Stimulated activated naive CD8-positive, alpha-beta T cell treated with anti-CD3 and anti-CD28 coated beads, Interleukin-15, Interleukin-2, amounts not matched to agents 100 U/mL and 50 U/mL, for 24 hours (primary cell): ENCODE measurements around the gene ALDH3B2.
A peak's percentile ranks its signal among the peaks of the same experiment; 100 is the strongest.
"Not testable (repeated sequence)": the region's sequence is repeated elsewhere in the genome, so short reads cannot be mapped to it uniquely, and the experiment has no call there.

Experiments
- ATAC-seq: fragments of 150-1000 bp; cut with Tn5 transposase; one replicate; pipeline ENCODE4 v1.10.0; 2021
- DNase-seq: peaks from one replicate; pipeline ENCODE4 v3.0.0; 2021

The ALDH3B2 gene

DNA sequence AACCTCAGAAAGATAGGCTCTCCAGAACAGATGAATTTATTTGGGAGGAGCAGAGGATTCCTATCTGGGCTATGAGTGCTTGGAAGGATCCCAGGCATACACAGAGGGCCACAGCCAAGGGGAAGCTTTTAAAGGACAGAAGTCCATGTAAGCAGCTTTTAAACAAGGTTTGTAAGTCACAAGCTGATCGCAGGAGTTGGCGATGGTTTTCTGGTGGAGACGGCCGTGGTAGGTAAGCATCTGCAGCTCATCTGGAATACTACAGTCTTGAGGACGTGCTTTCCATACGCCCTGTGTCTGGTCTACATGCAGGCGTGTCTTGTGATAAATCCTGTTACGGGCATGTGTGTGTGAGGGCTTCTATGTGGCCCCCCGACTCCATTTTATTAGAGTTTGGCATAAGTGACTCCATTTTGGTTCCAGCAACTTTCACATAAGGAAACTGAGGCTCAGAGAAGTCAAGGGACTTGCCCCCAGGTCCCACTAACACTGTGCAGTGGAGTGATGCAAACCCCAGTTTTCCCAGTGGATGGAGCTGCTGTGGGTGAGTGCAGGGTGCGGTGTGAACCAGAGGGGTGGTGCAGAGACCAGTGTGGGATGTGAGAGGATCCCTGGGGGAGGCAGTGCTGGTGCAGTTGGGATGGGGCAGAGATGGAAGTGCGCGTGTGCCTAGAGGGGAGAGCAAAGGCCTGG lies 12.1 kb downstream of the ALDH3B2 start:
- DNase-seq (no peak), ATAC-seq (no peak)

- DNase-seq, ATAC-seq: not testable (repeated sequence)
These were observed 13.7 kb downstream of the ALDH3B2 start for GRCh38 chr11:67660752-67661151.

DNA sequence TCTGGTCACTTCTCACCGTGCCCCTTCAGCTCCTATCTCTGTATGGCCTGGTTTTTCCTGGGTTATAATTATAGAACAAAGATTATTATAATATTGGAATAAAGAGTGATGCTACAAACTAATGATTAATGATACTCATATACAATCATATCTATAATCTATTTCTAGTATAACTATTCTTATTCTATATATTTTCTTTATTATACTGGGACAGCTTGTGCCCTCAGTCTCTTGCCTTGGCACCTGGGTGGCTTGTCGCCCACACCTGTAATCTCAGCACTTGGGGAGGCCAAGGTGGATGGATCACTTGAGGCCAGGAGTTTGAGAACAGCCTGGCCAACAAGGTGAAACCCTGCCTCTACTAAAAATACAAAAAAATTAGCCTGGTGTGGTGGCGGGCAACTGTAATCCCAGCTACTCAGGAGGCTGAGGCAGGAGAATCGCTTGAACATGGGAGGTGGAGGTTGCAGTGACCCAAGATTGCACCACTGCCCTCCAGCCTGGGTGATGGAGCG lies 14.7 kb downstream of the ALDH3B2 start:
- ATAC-seq, DNase-seq: not testable (repeated sequence)

GRCh38 chr11:67657300-67657699 lies 17.1 kb downstream of the ALDH3B2 start:
- no peak for DNase-seq
- peak; percentile 42 for ATAC-seq

DNA sequence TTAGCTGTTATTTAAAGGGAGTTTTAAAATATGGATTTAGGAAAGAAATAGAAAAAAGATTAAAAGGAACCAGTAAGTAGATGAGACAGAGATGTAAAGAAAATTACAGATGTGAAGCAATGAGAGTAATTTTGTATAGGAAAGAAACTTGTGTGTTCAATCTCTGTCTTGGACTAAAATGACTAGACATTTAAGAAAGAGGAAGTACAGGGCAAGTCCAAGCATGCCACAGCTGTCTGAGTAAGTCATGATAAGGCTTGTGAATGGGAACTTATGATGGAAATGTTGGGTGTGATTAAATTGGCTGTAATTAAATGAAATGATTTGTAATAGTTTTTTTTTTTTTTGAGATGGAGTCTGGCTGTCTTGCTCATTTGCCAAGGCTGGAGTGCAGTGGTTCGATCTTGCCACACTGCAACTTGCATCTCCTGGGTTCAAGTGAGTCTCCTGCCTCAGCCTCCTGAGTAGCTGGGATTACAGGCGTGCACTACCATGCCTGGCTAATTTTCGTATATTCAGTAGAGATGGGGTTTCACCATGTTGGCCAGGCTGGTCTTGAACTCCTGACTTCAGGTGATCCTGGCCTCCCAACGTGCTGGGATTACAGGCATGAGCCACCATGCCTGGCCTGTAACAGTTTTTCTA lies 18.0 kb downstream of the ALDH3B2 start:
- ATAC-seq: no peak

DNA sequence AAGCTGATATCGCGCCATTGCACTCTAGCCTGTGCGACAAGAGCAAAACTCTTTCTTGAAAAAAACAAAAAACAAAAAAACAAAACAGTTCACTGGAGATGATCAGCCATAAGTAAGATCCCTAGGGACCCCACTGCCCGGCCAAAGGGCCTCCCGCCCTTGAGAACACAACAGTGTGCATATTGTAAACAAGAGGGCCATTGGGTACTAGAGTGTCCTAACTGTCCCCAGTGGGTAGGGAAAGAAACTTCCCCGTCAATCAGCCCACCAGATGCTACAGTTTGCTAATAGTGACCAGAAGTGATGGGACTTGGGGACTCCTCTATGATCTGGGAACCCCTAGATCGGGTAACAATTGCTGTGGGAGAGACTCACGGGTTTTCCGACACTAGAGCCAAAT lies 20.2 kb downstream of the ALDH3B2 start:
- ATAC-seq: no peak
- no peak for DNase-seq

More for the DNA sequence above, 18.0 kb downstream of the ALDH3B2 start:
- DNase-seq: no peak

GRCh38 chr11:67652965-67653845 lies 21.2 kb downstream of the ALDH3B2 start:
- DNase-seq (no peak), ATAC-seq (no peak)

DNA sequence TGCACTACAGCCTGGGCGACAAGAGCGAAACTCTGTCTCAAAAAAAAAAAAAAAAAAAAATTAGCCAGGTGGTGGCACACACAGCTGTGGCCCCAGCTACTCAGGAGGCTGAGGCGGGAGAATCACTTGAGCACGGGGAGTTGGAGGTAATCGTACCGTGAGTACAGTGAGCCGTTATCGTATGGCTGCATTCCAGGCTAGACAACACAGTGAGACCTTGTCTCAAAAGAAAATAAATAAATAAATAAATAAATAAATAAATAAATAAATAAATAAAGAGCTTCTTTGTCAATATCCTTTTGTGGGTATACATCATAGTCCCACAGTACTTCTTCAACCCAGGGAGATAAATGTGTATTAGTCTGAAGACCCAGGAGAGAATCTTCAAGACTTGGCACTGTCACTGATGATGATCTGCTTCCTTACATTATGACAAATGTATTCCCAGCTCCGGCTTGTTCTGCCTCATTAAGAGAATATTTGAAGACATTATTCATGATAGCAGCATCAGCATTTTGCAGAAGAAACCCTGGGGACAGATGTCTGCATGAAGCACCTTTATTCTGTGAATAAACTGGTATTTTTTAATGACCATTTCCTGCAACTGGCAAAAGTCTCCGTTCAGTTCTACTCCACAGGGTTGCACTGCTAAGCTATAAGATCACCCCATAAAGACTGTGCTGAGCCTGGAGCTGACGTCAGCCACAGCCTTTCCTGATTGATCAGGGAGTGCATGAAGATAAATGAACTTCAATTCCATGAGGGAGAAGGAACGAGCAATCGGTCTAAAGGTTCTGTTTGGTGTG lies 22.2 kb downstream of the ALDH3B2 start:
- DNase-seq: no peak
- no peak for ATAC-seq

GRCh38 chr11:67649634-67650510 lies 24.6 kb downstream of the ALDH3B2 start:
- ATAC-seq: no peak
- no peak for DNase-seq

DNA sequence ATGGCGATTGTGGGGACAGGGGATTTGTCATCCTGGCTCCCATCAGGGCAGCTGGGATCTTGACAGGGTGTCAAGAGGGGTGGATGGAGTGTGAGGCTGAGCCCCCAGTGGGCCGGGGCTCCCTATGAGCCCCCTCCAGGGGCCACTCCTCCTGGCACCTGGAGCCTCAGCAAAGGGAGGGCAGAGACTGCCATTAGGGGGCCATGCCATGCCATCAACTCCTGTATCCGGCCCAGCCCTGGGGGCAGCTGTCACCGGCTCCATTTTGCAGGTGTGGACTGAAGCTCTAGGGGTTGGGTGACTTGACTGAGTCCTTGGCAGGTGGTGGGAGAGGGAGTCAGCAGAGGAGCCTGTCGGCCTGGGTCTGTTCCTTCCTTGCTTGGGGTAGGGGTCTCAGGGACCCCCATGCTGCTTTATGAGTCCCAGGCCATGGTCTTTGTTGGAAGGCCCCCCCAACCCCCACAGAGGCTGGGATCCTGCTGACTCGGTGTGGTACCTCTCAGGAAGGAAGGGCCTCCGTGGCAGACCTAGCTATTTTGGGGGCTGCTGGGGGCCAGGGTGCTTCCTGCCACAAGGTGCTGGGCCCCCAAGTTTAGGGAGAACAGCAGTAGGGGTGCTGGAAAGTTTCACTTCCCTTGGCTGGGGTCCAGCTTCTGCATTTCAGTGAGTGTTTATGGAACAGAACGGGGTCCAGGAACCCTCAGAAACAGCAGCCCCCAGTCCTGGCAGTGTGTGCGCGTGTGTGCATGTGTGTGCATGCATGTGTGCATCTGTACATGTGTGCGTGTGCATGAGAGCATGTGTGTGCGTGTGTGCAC lies 25.4 kb downstream of the ALDH3B2 start:
- ATAC-seq (no peak), DNase-seq (no peak)

DNA sequence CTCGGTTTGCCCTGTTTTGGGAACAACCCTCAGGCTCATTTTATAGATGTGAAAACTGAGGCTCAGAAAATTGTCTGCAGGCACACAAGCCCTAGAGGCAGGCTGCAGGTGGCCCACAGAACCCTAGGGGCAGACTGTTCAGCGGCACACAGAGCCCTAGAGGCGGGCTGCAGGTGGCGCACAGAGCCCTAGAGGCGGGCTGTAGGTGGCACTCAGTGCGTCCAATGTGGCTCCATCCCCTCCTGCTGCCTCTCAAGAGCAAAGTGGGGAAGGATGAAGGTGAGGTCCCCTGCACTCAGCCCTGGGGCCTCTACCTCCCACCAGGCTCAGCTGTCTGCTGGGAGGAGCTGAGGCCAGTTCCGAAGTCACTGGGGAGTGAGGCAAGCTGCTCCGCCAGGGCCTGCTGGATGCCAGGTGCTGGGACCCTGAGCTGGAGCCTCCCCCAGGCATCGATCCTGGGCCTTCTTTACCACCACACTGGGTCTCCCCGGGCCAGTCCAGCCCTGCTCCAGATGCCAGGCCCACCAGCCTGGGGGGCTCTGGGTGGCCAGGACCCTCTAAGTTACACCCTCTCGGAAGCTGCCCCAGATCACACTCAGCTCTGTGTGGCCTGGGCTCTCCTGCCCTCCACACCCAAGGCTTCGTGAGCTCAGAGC lies 26.2 kb downstream of the ALDH3B2 start:
- ATAC-seq (peak; percentile 85), DNase-seq (peak; percentile 67)

- DNase-seq (no peak), ATAC-seq (no peak)
These were observed 27.0 kb downstream of the ALDH3B2 start for GRCh38 chr11:67647471-67647870.

- peak; percentile 60 for DNase-seq
- ATAC-seq: peak; percentile 44
These were observed 27.7 kb downstream of the ALDH3B2 start for GRCh38 chr11:67646535-67647336.

DNA sequence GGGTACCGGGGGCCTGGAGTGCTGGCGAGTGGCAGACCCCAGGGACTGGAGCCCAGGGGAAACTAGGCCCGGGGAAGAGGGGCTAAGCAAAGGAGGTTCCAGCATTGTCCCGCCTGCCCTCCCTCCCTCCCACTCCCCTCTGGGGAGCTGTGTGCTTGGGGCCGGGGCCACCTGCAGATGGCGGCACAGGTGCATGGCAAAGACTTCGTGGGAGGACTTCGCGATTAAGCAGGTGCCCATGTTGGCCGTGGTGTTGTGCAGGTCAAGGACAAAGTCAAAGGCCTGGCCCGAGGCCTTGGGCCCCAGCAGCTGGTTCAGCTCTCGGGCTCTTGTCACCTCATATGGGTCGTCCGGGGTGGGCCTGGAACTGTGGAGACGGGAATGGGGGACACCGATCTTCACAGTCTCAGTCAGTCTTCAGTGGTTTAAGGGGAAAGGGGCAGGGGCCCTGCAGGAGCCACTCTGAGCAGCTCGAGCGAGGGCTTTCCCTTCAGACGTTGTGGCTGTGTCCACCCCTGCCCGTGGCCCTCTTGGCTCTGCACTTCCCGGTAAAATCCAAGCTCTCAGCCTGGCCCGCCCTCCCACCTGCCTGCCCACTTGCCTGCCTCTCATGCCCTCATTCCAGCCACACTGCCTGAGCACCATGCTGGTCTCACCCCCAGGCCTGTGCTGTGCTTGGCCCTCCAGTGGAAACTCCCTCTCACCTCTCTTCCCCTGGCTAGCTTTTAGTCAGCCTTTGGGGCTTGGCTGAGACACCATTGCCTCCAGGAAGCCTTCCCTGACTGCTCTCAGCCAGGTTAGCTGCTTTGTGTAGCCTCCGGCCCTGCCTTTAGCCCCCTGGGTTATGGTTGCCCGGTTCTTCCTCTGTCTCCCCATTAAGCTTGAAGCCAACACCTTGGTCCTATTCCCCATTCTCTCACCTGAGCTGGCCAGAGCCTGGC lies 28.6 kb downstream of the ALDH3B2 start:
- ATAC-seq: no peak

GRCh38 chr11:67644472-67645418 lies 29.7 kb downstream of the ALDH3B2 start:
- ATAC-seq (no peak), DNase-seq (no peak)

More for the DNA sequence above, 28.6 kb downstream of the ALDH3B2 start:
- DNase-seq: no peak

DNA sequence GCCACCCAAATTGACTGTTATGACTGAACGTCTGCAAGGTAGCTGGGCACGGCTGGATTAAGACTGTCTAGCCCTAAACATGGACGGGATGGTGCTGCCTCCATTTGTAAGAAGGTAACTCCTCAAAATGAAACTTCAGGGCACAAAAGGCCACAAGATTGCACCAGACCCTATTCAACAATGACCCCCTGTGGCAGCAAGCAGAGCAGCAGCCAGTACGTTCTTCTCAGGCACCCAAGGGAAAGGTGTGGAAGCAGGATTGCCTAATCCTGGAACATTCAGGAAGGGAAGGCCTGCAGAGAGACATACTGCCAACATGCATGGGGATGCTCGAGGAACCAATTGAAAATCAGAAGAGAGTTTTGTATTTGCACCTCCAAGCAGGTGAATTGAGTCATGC lies 30.4 kb downstream of the ALDH3B2 start:
- DNase-seq (no peak), ATAC-seq (no peak)
